HT-29 (cell line): ENCODE data around the gene ID4. TPM values are rescaled to one million over a fixed set of nuclear protein-coding genes. Genes with fewer than 3 reads are reported as not detected.

Experiments
- DNase-seq: peaks from one replicate; pipeline ENCODE4 v3.0.0-alpha.2; 2015; ENCODE audit warnings: low spot score
- total RNA-seq: library from RNA; depleted of rRNA; stranded (reverse); fragments of >200 nt; shearing (Covaris generic); gene quantifications from 2 replicates; pipeline ENCODE4 v1.2.3, GENCODE V29; 2014

The ID4 gene
- total RNA-seq, 1 experiment from 2014 or later = not detected

- DNase-seq = no peak
Measured at GRCh38 chr6:19857139-19857538, 20.0 kb downstream of the ID4 start.

GRCh38 chr6:19857703-19858102, 20.5 kb downstream of the ID4 start:
- DNase-seq = no peak

- DNase-seq = peak; percentile 78
Measured at GRCh38 chr6:19860235-19860877, 23.2 kb downstream of the ID4 start.

- DNase-seq = no peak
Measured at GRCh38 chr6:19864285-19864684, 27.1 kb downstream of the ID4 start.

DNA sequence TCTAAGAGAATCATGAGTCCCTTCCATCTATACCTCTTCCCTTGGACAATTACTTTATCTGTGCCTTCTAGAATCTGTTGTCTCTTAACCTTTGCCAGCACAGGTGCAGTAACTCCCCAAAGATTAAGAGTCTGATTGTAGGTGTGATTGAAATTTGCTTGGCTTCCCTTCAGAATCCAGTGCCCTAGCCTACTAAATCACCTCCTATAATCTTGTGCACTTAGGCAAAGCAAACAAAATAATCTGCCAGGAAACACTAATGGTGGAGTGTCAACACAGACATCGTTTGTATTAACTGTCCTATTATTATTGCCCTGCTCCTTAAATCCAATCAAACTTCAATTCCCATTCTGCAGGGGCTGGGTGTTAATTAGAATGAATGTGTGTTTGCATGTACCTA, 28.0 kb downstream of the ID4 start:
- DNase-seq = peak; percentile 31

GRCh38 chr6:19866173-19866984, 29.2 kb downstream of the ID4 start:
- DNase-seq = no peak

- DNase-seq = peak; percentile 85
Measured at GRCh38 chr6:19866985-19867627, 29.9 kb downstream of the ID4 start.

- no peak for DNase-seq
Measured at GRCh38 chr6:19869464-19869863, 32.3 kb downstream of the ID4 start.

DNA sequence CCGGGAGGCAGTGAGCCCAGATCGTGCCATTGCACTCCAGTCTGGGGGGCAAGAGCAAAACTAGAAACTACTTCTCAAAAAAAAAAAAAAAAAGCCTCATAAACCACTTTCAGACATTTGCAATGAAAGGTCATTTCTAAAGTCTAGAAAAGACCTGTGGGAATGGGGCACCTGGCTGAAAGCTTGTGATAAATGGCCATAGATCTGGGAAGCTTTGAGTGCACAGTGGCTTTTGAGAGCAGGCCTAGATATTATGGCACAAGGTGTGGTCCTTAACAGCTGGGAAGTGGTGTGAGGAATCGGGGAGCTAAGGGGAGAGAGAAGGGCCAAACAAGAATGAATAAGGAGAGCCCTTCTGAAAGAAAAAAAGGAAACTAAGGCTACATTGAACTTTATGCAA, 33.2 kb downstream of the ID4 start:
- DNase-seq = no peak

- no peak for DNase-seq
Measured at GRCh38 chr6:19873031-19873430, 35.9 kb downstream of the ID4 start.

DNA sequence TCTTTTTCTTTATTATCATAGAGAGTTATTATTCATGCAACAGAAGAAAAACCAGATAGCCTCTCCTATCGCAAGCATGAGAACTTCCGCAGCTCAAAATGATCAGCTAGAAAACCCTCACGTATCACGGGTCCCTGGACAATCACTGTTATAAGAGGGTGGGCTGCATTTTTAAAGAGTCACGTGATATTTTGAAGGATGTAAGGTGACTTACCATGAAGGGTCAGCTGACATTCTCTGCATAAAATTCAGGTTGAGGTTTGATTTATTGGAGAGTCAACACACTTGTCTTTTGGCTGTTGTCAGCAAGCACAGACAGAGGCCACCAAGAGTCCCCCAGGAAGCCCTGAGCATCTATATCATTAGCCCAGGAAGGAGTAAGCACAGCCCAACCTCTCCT, 39.5 kb downstream of the ID4 start:
- DNase-seq = no peak

- DNase-seq = no peak
Measured at GRCh38 chr6:19879663-19880062, 42.5 kb downstream of the ID4 start.

DNA sequence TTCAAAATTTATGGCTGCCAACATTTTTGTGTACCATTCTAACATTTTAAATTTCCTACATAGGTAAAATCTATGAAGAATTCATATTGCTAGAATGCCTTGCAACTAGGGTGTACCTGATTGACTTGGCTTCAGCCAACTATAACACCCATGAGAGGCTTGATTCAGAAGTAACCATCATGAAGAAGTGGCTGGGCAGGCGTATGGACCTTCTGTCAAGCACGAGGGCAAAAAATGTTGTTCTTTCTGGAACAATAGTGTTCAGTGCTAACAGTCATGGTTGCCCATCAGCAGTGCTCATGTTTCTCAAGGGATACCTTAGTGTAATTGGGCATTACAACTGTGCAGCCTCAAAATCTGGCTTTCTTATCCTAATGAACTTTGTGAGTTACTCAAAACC, 42.9 kb downstream of the ID4 start:
- no peak for DNase-seq

GRCh38 chr6:19891451-19891850, 54.3 kb downstream of the ID4 start:
- DNase-seq = peak; percentile 41
